H1 (cell line): ENCODE measurements around the gene RAP1GDS1. TPM values are rescaled to one million over a fixed set of nuclear protein-coding genes. Genes with fewer than 3 reads are reported as not detected.

Experiments
- CTCF ChIA-PET: fragments of 300-600 bp; sonication (Branson Sonifier 250); formaldehyde crosslinking; loops from one replicate; lab custom pipeline; 2021; ENCODE audit not compliant: partially characterized antibody; lab: Charles Lee
- POLR2A ChIA-PET: fragments of 300-600 bp; sonication (Branson Sonifier 250); formaldehyde crosslinking; loops from one replicate; lab custom pipeline; 2021; ENCODE audit warnings: inconsistent platforms; ENCODE audit not compliant: partially characterized antibody; lab: Charles Lee
- DNase-seq, 2 experiments: peaks; one replicate each; pipeline versions ENCODE4 v3.0.0 to v3.0.0-alpha.2; 2010 to 2022; ENCODE audit warnings: low spot score in 2 of 2, low read depth in 1 of 2, mixed read lengths in 1 of 2
- FAIRE-seq: peaks from 2 replicates; lab custom pipeline; 2011; peaks lifted over from hg19 to GRCh38; lab: Jason Lieb, UNC
- H2AFZ ChIP-seq: 2 replicates; pipeline ENCODE4 v1.8.1; 2012; ENCODE audit warnings: low read length, inconsistent platforms
- H2AK5ac ChIP-seq: 2 replicates; pipeline ENCODE4 v1.6.1; 2013; ENCODE audit warnings: low read depth, low read length
- H2BK120ac ChIP-seq: replicated peaks from 2 replicates; pipeline ENCODE3; 2013; ENCODE audit warnings: low read depth, low read length, inconsistent platforms
- H2BK12ac ChIP-seq: 2 replicates; pipeline ENCODE4 v1.6.1; 2013; ENCODE audit warnings: low read depth, low read length
- H2BK15ac ChIP-seq: 2 replicates; pipeline ENCODE4 v1.6.1; 2013; ENCODE audit warnings: low read length
- H2BK20ac ChIP-seq: 2 replicates; pipeline ENCODE4 v1.6.1; 2013; ENCODE audit warnings: low read length
- H2BK5ac ChIP-seq: 2 replicates; pipeline ENCODE4 v1.6.1; 2013; ENCODE audit warnings: low read depth, low read length
- H3K14ac ChIP-seq: 2 replicates; pipeline ENCODE4 v1.6.1; 2013; ENCODE audit warnings: inconsistent platforms; ENCODE audit not compliant: insufficient read length
- H3K18ac ChIP-seq: 2 replicates; pipeline ENCODE4 v1.6.1; 2013; ENCODE audit warnings: low read length; ENCODE audit errors: extremely low read depth
- H3K23ac ChIP-seq: 2 replicates; pipeline ENCODE4 v1.6.1; 2013; ENCODE audit warnings: inconsistent platforms; ENCODE audit not compliant: insufficient read length
- H3K23me2 ChIP-seq: 2 replicates; pipeline ENCODE4 v1.6.1; 2013; ENCODE audit warnings: low read depth, low read length
- H3K27ac ChIP-seq: 2 replicates; pipeline ENCODE4 v1.6.1; 2011; ENCODE audit warnings: low read depth, low read length, inconsistent platforms
- H3K27me3 ChIP-seq, 4 experiments: replicated peaks in 1 of 4; 1 replicate in 1 of 4; 2 replicates in 3 of 4; pipeline versions ENCODE4 v1.6.1 to v1.8.1; 2011 to 2013; ENCODE audit warnings: low read length in 3 of 4, mild to moderate bottlenecking in 3 of 4, inconsistent platforms in 2 of 4, mixed read lengths in 2 of 4, moderate library complexity in 1 of 4; ENCODE audit not compliant: control insufficient read depth in 3 of 4, insufficient read depth in 3 of 4; ENCODE audit errors: extremely low read depth in 1 of 4
- H3K36me3 ChIP-seq, 4 experiments: 2 replicates each; pipeline versions ENCODE4 v1.6.1 to v1.8.1; 2011 to 2013; ENCODE audit warnings: mild to moderate bottlenecking in 4 of 4, low read length in 3 of 4, moderate library complexity in 2 of 4, control low read depth in 1 of 4, inconsistent platforms in 1 of 4; ENCODE audit not compliant: insufficient read depth in 4 of 4, control insufficient read depth in 2 of 4
- H3K4ac ChIP-seq: replicated peaks from 2 replicates; pipeline ENCODE3; 2013; ENCODE audit warnings: low read length, low read depth, mixed read lengths, inconsistent platforms; ENCODE audit not compliant: insufficient read length
- H3K4me1 ChIP-seq, 4 experiments: replicated peaks in 1 of 4; 1 replicate in 1 of 4; 2 replicates in 3 of 4; pipeline versions ENCODE4 v1.6.1 to v1.8.1; 2011 to 2013; ENCODE audit warnings: low read length in 3 of 4, inconsistent platforms in 2 of 4, mixed read lengths in 1 of 4; ENCODE audit not compliant: insufficient read depth in 4 of 4, control insufficient read depth in 3 of 4
- H3K4me2 ChIP-seq, 2 experiments: 2 replicates each; pipeline versions ENCODE4 v1.6.1 to v1.8.1; 2011 to 2013; ENCODE audit warnings: low read depth in 2 of 2, low read length in 2 of 2, control low read depth in 1 of 2, inconsistent platforms in 1 of 2, mild to moderate bottlenecking in 1 of 2; ENCODE audit not compliant: insufficient read depth in 1 of 2
- H3K4me3 ChIP-seq, 4 experiments: fragments of 200-600, 300-600 bp in 1 of 4; sonication (generic), shearing (Covaris generic), sonication (Bioruptor Twin) in 1 of 4; 2 replicates each; pipeline versions ENCODE4 v1.5.1 to v1.8.1; 2011 to 2016; ENCODE audit warnings: low read length in 4 of 4, low read depth in 3 of 4, control low read depth in 2 of 4, inconsistent platforms in 2 of 4, mild to moderate bottlenecking in 2 of 4, mixed read lengths in 1 of 4, moderate library complexity in 1 of 4; ENCODE audit not compliant: insufficient read depth in 2 of 4; ENCODE audit errors: extremely low read depth in 1 of 4
- H3K56ac ChIP-seq: replicated peaks from 2 replicates; pipeline ENCODE3; 2013; ENCODE audit warnings: low read depth, mild to moderate bottlenecking, mixed read lengths, low read length, inconsistent platforms; ENCODE audit not compliant: insufficient read length
- H3K79me1 ChIP-seq: 2 replicates; pipeline ENCODE4 v1.6.1; 2013; ENCODE audit warnings: low read depth, low read length, control low read depth
- H3K79me2 ChIP-seq, 2 experiments: 2 replicates each; pipeline versions ENCODE4 v1.6.1 to v1.8.1; 2012 to 2013; ENCODE audit warnings: low read length in 2 of 2, mild to moderate bottlenecking in 2 of 2, inconsistent platforms in 1 of 2; ENCODE audit not compliant: insufficient read depth in 2 of 2, control insufficient read depth in 1 of 2
- H3K9ac ChIP-seq, 4 experiments: replicated peaks in 1 of 4; 1 replicate in 1 of 4; 2 replicates in 3 of 4; pipeline versions ENCODE4 v1.6.1 to v1.8.1; 2011 to 2013; ENCODE audit warnings: low read depth in 3 of 4, low read length in 3 of 4, control low read depth in 2 of 4, mild to moderate bottlenecking in 2 of 4, moderate library complexity in 2 of 4, inconsistent platforms in 1 of 4; ENCODE audit errors: extremely low read depth in 1 of 4
- H3K9me3 ChIP-seq, 2 experiments: 2 replicates each; pipeline versions ENCODE4 v1.6.1 to v1.8.1; 2012 to 2013; ENCODE audit warnings: mild to moderate bottlenecking in 2 of 2, moderate library complexity in 2 of 2, control low read depth in 1 of 2, inconsistent platforms in 1 of 2, low read depth in 1 of 2, low read length in 1 of 2, mixed read lengths in 1 of 2; ENCODE audit not compliant: insufficient read depth in 2 of 2
- H4K20me1 ChIP-seq, 2 experiments: replicated peaks in 1 of 2; 2 replicates each; pipeline versions ENCODE3 to v1.8.1; 2011 to 2013; ENCODE audit warnings: inconsistent platforms in 2 of 2, low read length in 2 of 2, mild to moderate bottlenecking in 1 of 2; ENCODE audit not compliant: insufficient read depth in 2 of 2, control insufficient read depth in 1 of 2
- H4K5ac ChIP-seq: 2 replicates; pipeline ENCODE4 v1.6.1; 2013; ENCODE audit warnings: low read length, low read depth, mixed read lengths, inconsistent platforms; ENCODE audit not compliant: insufficient read length
- H4K8ac ChIP-seq: 2 replicates; pipeline ENCODE4 v1.8.0; 2013; ENCODE audit warnings: mild to moderate bottlenecking, moderate library complexity, low read length, inconsistent platforms; ENCODE audit not compliant: insufficient read depth; ENCODE audit errors: extremely low read depth
- H4K91ac ChIP-seq: replicated peaks from 2 replicates; pipeline ENCODE3; 2013; ENCODE audit warnings: low read length, mixed read lengths, inconsistent platforms; ENCODE audit not compliant: insufficient read length
- CBX8 ChIP-seq: fragments of 300-800, 300-1000 bp; sonication (generic); IDR thresholded peaks from 2 replicates; pipeline ENCODE4 v1.7.1; 2016; ENCODE audit warnings: low read depth, low read length, borderline replicate concordance
- CREB1 ChIP-seq: IDR thresholded peaks from 2 replicates; pipeline ENCODE4 v1.6.1; 2012; ENCODE audit warnings: inconsistent platforms
- TAF1 ChIP-seq: IDR thresholded peaks from 2 replicates; pipeline ENCODE4 v1.6.1; 2011; ENCODE audit warnings: mild to moderate bottlenecking, low read depth, low read length
- polyA plus RNA-seq, 7 experiments: library from polyadenylated mRNA; depleted of rRNA in 3 of 7; stranded (reverse) in 5 of 7; unstranded in 2 of 7; fragments of >200 nt in 5 of 7; fragments of 200-250 nt in 2 of 7; gene quantifications; 1 replicate in 5 of 7; 2 replicates in 1 of 7; 4 replicates in 1 of 7; pipeline versions ENCODE4 v1.2.1 to v1.2.3, GENCODE V29; 2011 to 2013; ENCODE audit warnings: missing spikeins in 2 of 7, mixed read lengths in 2 of 7
- total RNA-seq: library from RNA; stranded (reverse); fragmentation: NEBNext Ultra II Directional; extraction: Animal tissue kit (Norgen Biotek cat#: 25700); gene quantifications from 2 replicates; pipeline ENCODE4 v1.2.1, GENCODE V29; 2021

The RAP1GDS1 gene
- total and polyA plus RNA-seq, 2 of the 8 experiments (the other 6 are each of a cell fraction or from before 2014, with no cell fraction given): 12.8 to 31.9 TPM

- no peak overlapping the region for H3K4ac ChIP-seq
- no peak overlapping the region for H2BK120ac ChIP-seq
- no peak overlapping the region for H3K27ac ChIP-seq
- no peak overlapping the region for H3K9ac ChIP-seq
- H3K27me3 ChIP-seq: no peaks in the 10 kb centered on the region
- ChIA-PET POLR2A (no interaction called here), CTCF (no interaction called here)
- no peak overlapping the region for H4K5ac ChIP-seq
- H2BK5ac ChIP-seq: no peak overlapping the region
- no peaks in the 10 kb centered on the region for H3K23me2 ChIP-seq
- no peak overlapping the region for H3K23ac ChIP-seq
- H3K36me3 ChIP-seq: no peaks in the 10 kb centered on the region
- no peak overlapping the region for H2AK5ac ChIP-seq
- H4K91ac ChIP-seq: no peak overlapping the region
- no peak overlapping the region for H3K56ac ChIP-seq
- peaks cover 0 to 4% (median under 1%) of the 10 kb centered on the region in 4 experiments; a peak in 2 of 7 replicates for H3K4me1 ChIP-seq
- no peak overlapping the region for H2AFZ ChIP-seq
- FAIRE-seq (no peak), DNase-seq (no peak)
- no peaks in the 10 kb centered on the region for H3K9me3 ChIP-seq
- H2BK20ac ChIP-seq: no peak overlapping the region
- H3K14ac ChIP-seq: no peak overlapping the region
- no peak overlapping the region for H4K8ac ChIP-seq
- H4K20me1 ChIP-seq: no peaks in the 10 kb centered on the region
- no peak overlapping the region for H3K18ac ChIP-seq
- no peak overlapping the region for H3K4me3 ChIP-seq
- H3K79me1 ChIP-seq: no peaks in the 10 kb centered on the region
- H3K79me2 ChIP-seq: no peaks in the 10 kb centered on the region
- TF ChIP-seq TAF1 (no peak), CREB1 (peak; percentile 56), CBX8 (no peak)
- H2BK15ac ChIP-seq: no peak overlapping the region
- no peak overlapping the region for H3K4me2 ChIP-seq
- H2BK12ac ChIP-seq: no peak overlapping the region
Measured at GRCh38 chr4:98462487-98462886, 201.3 kb downstream of the RAP1GDS1 start.
